SK-N-SH (cell line): ENCODE measurements around the gene COX5A. TPM values are rescaled to one million over a fixed set of nuclear protein-coding genes. Genes with fewer than 3 reads are reported as not detected.
"Not testable (repeated sequence)": the region's sequence is repeated elsewhere in the genome, so short reads cannot be mapped to it uniquely, and the experiment has no call there.

Source experiments
- CTCF ChIA-PET: fragments of 300-600, 350-600 bp; formaldehyde crosslinking; extraction: SDS; loops from one replicate; lab custom pipeline; 2021; lab: Yijun Ruan, JAX
- POLR2A ChIA-PET: fragments of 350-600 bp; sonication (Branson Sonifier 250); formaldehyde crosslinking; extraction: SDS; loops from one replicate; lab custom pipeline; 2020; ENCODE audit warnings: antibody characterized with exemption, inconsistent platforms; lab: Yijun Ruan, JAX
- DNase-seq: peaks from one replicate; pipeline ENCODE4 v3.0.0; 2012
- H2AFZ ChIP-seq: fragments of 200-600 bp; sonication (generic); 2 replicates; pipeline ENCODE4 v1.8.1; 2016; ENCODE audit warnings: antibody characterized with exemption, mild to moderate bottlenecking, low read depth
- H3F3A ChIP-seq: fragments of 200-600 bp; sonication (generic); replicated peaks from 2 replicates; pipeline ENCODE3; 2016; ENCODE audit warnings: antibody characterized with exemption, mild to moderate bottlenecking; ENCODE audit not compliant: insufficient read depth
- H3K27ac ChIP-seq, 2 experiments: fragments of 200-500 bp in 1 of 2; fragments of 200-600 bp in 1 of 2; sonication (Bioruptor generic) in 1 of 2; sonication (generic), shearing (Covaris generic) in 1 of 2; 2 replicates each; pipeline versions ENCODE4 v1.5.1 to v1.6.1; 2014 to 2016; ENCODE audit warnings: low read depth in 2 of 2, inconsistent platforms in 1 of 2, low read length in 1 of 2, mild to moderate bottlenecking in 1 of 2, mixed read lengths in 1 of 2
- H3K27me3 ChIP-seq: fragments of 200-600 bp; sonication (generic), shearing (Covaris generic); 2 replicates; pipeline ENCODE4 v1.6.1; 2016; ENCODE audit warnings: mixed run types; ENCODE audit not compliant: insufficient read depth
- H3K36me3 ChIP-seq, 2 experiments: fragments of 200-500 bp in 1 of 2; fragments of 200-600 bp in 1 of 2; sonication (Bioruptor generic) in 1 of 2; sonication (generic) in 1 of 2; replicated peaks in 1 of 2; 2 replicates each; pipeline versions ENCODE3 to v1.5.1; 2014 to 2016; ENCODE audit warnings: low read length in 1 of 2, mild to moderate bottlenecking in 1 of 2; ENCODE audit not compliant: insufficient read depth in 2 of 2, control insufficient read depth in 1 of 2
- H3K4me1 ChIP-seq, 2 experiments: fragments of 200-500 bp in 1 of 2; fragments of 200-600 bp in 1 of 2; sonication (Bioruptor generic) in 1 of 2; sonication (generic), shearing (Covaris generic) in 1 of 2; 2 replicates each; pipeline versions ENCODE4 v1.5.1 to v1.6.1; 2014 to 2016; ENCODE audit warnings: low read depth in 1 of 2, low read length in 1 of 2, mixed run types in 1 of 2; ENCODE audit not compliant: insufficient read depth in 2 of 2, control insufficient read depth in 1 of 2
- H3K4me2 ChIP-seq: fragments of 200-600 bp; sonication (generic), shearing (Covaris generic); 2 replicates; pipeline ENCODE4 v1.6.1; 2017; ENCODE audit warnings: mixed run types
- H3K4me3 ChIP-seq, 2 experiments: fragments of 200-500 bp in 1 of 2; fragments of 200-600 bp in 1 of 2; sonication (Bioruptor generic) in 1 of 2; sonication (generic), shearing (Covaris generic) in 1 of 2; 2 replicates each; pipeline versions ENCODE4 v1.5.1 to v1.8.1; 2014 to 2016; ENCODE audit warnings: low read depth in 2 of 2, inconsistent platforms in 1 of 2, low read length in 1 of 2, mild to moderate bottlenecking in 1 of 2, mixed read lengths in 1 of 2, moderate library complexity in 1 of 2
- H3K79me2 ChIP-seq: fragments of 200-600 bp; sonication (generic); 2 replicates; pipeline ENCODE4 v1.8.1; 2017; ENCODE audit warnings: mild to moderate bottlenecking; ENCODE audit not compliant: insufficient read depth
- H3K9ac ChIP-seq: fragments of 200-600 bp; sonication (generic); 2 replicates; pipeline ENCODE4 v1.6.1; 2017; ENCODE audit warnings: mixed run types
- H3K9me2 ChIP-seq: fragments of 200-600 bp; sonication (generic); 2 replicates; pipeline ENCODE4 v1.6.1; 2017; ENCODE audit warnings: mixed run types
- H3K9me3 ChIP-seq: fragments of 200-600 bp; sonication (generic); 2 replicates; pipeline ENCODE4 v1.6.1; 2017; ENCODE audit warnings: mixed run types, mild to moderate bottlenecking, moderate library complexity
- H4K20me1 ChIP-seq: fragments of 200-600 bp; sonication (generic); 2 replicates; pipeline ENCODE4 v1.6.1; 2017; ENCODE audit warnings: mild to moderate bottlenecking, mixed run types; ENCODE audit not compliant: insufficient read depth
- ELF1 ChIP-seq: IDR thresholded peaks from 2 replicates; pipeline ENCODE4 v1.4.0; 2012
- EZH2phosphoT487 ChIP-seq: fragments of 200-600 bp; sonication (generic); IDR thresholded peaks from 2 replicates; pipeline ENCODE4 v1.6.1; 2017; ENCODE audit warnings: low read depth, mixed run types, mild to moderate bottlenecking, antibody characterized with exemption, moderate library complexity, borderline replicate concordance
- FOSL2 ChIP-seq: IDR thresholded peaks from 2 replicates; pipeline ENCODE4 v1.4.0; 2012; ENCODE audit warnings: low read depth, mild to moderate bottlenecking, moderate library complexity, borderline replicate concordance
- GABPA ChIP-seq: IDR thresholded peaks from 2 replicates; pipeline ENCODE4 v1.4.0; 2012; ENCODE audit warnings: low read depth, mild to moderate bottlenecking
- GATA2 ChIP-seq: sonication (generic); formaldehyde crosslinking; IDR thresholded peaks from 2 replicates; pipeline ENCODE4 v1.5.0; 2020; ENCODE audit warnings: mild to moderate bottlenecking, missing genetic modification reagents
- NRF1 ChIP-seq: IDR thresholded peaks from 2 replicates; pipeline ENCODE4 v1.6.1; 2012; ENCODE audit warnings: low read depth, mild to moderate bottlenecking, low read length
- RAD21 ChIP-seq: IDR thresholded peaks from 2 replicates; pipeline ENCODE4 v1.6.1; 2012; ENCODE audit warnings: mild to moderate bottlenecking, low read length
- RCOR1 ChIP-seq: fragments of 150-350 bp; IDR thresholded peaks from 2 replicates; pipeline ENCODE4 v1.6.1; 2017; ENCODE audit warnings: antibody characterized with exemption, low read length
- RFX5 ChIP-seq: IDR thresholded peaks from 2 replicates; pipeline ENCODE4 v1.6.1; 2012; ENCODE audit warnings: mild to moderate bottlenecking, improper control_type of control experiment, low read length
- TAF1 ChIP-seq: IDR thresholded peaks from 2 replicates; pipeline ENCODE4 v1.6.1; 2012; ENCODE audit warnings: low read depth, mild to moderate bottlenecking, low read length, moderate library complexity, borderline replicate concordance
- TEAD4 ChIP-seq: IDR thresholded peaks from 2 replicates; pipeline ENCODE4 v1.4.0; 2012; ENCODE audit warnings: mild to moderate bottlenecking, borderline replicate concordance; ENCODE audit not compliant: insufficient read depth
- WGBS: methylation state at CpG from one replicate; pipeline ENCODE4 v1.1.6; 2017; ENCODE audit warnings: low lambda C conversion rate; 5-methylcytosine and 5-hydroxymethylcytosine counted together
- polyA plus RNA-seq, 3 experiments: library from polyadenylated mRNA; depleted of rRNA; stranded (reverse); fragments of >200 nt; gene quantifications; 2 replicates each; pipeline ENCODE4 v1.2.3, GENCODE V29; 2012
- TF ChIP-seq, protein P1 (sequence below): IDR thresholded peaks from 2 replicates; pipeline ENCODE4 v1.4.0; 2012; ENCODE audit warnings: low read depth, borderline replicate concordance
- TF ChIP-seq, protein P2 (sequence below): IDR thresholded peaks from 2 replicates; pipeline ENCODE4 v1.4.0; 2012; ENCODE audit warnings: low read depth, borderline replicate concordance
- TF ChIP-seq, protein P3 (sequence below): IDR thresholded peaks from 2 replicates; pipeline ENCODE4; 2012
- TF ChIP-seq, protein P4 (sequence below): IDR thresholded peaks from 2 replicates; pipeline ENCODE4 v1.4.0; 2012; ENCODE audit warnings: low read depth

The COX5A gene
- polyA plus RNA-seq, 1 of the 3 experiments (the other 2 are of a cell fraction): 158 TPM

DNA sequence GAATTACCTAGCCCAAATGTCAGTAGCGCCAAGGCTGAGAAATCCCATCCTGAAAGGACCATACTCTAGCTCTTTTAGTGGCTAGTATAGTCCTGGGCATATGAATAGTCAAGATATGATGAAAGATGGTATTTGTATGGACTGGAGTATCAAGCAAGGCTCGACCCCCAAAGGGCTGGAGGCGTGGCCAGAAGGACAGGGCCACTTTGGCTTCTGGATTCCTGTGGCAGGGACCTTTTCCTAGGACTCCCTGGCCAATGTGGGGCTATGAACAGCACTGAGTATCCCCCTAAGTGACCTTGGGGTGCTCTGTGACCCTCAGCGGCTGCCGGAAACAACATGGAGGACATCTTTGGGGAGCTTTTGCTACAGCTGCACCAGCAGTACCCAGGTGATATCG lies 42.0 kb downstream of the COX5A start:
- Histone ChIP-seq H3K4me1 (peaks cover 0 to 7% of the 10 kb centered on the region in 2 experiments; a peak in 1 of 4 replicates), H3K4me2 (no peak overlapping the region), H2AFZ (no peak overlapping the region), H3K4me3 (no peak overlapping the region), H3K27ac (no peak overlapping the region), H3K36me3 (peaks cover 27 to 40% of the 10 kb centered on the region in 2 experiments), H3F3A (peaks cover 3% of the 10 kb centered on the region), H3K9me2 (no peaks in the 10 kb centered on the region), H3K9me3 (no peaks in the 10 kb centered on the region), H3K79me2 (peaks cover 4% of the 10 kb centered on the region; the same call in 1 of the 2 replicates), H3K27me3 (no peaks in the 10 kb centered on the region), H4K20me1 (no peaks in the 10 kb centered on the region), H3K9ac (no peak overlapping the region)
- ChIA-PET CTCF (interaction anchor here (0.8 to 5.5 kb wide), 6 partner anchors 10 to 261 kb away, joined by 3 to 29 read pairs (median 3); no protein-coding TSS in a partner anchor), POLR2A (interaction anchor here (3.2 kb wide), 1 partner anchor 11 kb away, joined by 17 read pairs; the partner anchor contains the start of gene FAM219B)
- no peak for DNase-seq
- TF ChIP-seq, protein P1, sequence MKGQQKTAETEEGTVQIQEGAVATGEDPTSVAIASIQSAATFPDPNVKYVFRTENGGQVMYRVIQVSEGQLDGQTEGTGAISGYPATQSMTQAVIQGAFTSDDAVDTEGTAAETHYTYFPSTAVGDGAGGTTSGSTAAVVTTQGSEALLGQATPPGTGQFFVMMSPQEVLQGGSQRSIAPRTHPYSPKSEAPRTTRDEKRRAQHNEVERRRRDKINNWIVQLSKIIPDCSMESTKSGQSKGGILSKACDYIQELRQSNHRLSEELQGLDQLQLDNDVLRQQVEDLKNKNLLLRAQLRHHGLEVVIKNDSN: no peak
- TF ChIP-seq, protein P2, sequence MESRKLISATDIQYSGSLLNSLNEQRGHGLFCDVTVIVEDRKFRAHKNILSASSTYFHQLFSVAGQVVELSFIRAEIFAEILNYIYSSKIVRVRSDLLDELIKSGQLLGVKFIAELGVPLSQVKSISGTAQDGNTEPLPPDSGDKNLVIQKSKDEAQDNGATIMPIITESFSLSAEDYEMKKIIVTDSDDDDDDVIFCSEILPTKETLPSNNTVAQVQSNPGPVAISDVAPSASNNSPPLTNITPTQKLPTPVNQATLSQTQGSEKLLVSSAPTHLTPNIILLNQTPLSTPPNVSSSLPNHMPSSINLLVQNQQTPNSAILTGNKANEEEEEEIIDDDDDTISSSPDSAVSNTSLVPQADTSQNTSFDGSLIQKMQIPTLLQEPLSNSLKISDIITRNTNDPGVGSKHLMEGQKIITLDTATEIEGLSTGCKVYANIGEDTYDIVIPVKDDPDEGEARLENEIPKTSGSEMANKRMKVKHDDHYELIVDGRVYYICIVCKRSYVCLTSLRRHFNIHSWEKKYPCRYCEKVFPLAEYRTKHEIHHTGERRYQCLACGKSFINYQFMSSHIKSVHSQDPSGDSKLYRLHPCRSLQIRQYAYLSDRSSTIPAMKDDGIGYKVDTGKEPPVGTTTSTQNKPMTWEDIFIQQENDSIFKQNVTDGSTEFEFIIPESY: no peak
- TF ChIP-seq TAF1 (no peak), GATA2 (no peak), TEAD4 (no peak), RCOR1 (no peak)
- WGBS: 98% methylated on average over 5 of the region's 6 CpGs

DNA sequence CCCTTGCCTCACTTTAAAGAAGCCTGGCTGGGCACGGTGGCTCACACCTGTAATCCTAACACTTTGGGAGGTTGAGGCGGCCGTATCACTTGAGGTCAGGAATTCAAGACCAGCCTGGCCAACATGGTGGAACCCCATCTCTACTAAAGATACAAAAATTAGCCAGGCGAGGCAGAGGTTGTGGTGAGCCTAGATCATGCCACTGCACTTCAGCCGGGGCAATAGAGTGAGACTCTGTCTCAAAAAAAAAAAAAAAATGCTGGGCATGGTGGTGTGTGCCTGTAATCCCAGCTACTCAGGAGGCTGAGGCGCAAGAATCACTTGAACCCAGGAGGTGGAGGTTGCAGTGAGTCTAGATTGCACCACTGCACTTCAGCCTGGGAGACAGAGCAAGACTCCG lies 43.5 kb downstream of the COX5A start:
- H3K9ac ChIP-seq, H3F3A ChIP-seq, H2AFZ ChIP-seq, H3K9me3 ChIP-seq, H3K79me2 ChIP-seq, H3K9me2 ChIP-seq, H3K4me2 ChIP-seq, H4K20me1 ChIP-seq, DNase-seq, H3K27me3 ChIP-seq, H3K4me3 ChIP-seq, H3K27ac ChIP-seq, CTCF ChIA-PET: not testable (repeated sequence)
- POLR2A ChIA-PET: interaction anchor here (1.2 kb wide), 1 partner anchor 12 kb away, joined by 6 read pairs; the partner anchor contains the start of gene FAM219B
- 97% methylated on average over 7 of the region's 7 CpGs for WGBS
- H3K4me1 ChIP-seq: peaks cover 0 to 11% of the 10 kb centered on the region in 2 experiments; a peak in 1 of 4 replicates
- peaks cover 20 to 30% of the 10 kb centered on the region in 2 experiments for H3K36me3 ChIP-seq

DNA sequence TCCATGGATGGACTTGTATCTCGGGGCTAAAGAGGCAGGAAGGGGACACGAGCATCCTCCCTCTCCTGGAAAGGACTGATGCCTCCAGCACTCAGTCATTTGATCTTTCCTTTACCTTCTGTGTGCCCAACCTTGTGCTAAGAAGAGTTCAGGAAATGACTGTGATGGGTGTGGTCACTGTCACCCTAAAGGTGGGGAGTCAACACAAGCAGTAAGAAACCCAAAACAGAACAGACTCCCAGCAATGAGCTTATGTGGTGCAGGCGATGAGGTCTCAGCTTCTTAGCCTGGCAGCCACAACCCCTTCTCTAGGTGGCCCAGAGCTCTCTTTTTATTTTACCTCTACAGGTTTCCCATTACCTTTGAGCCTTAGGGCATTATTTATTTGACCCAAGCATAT lies 44.2 kb downstream of the COX5A start:
- 79% methylated on average over 2 of the region's 3 CpGs for WGBS
- H3K27ac ChIP-seq: no peak overlapping the region
- no peaks in the 10 kb centered on the region for H4K20me1 ChIP-seq
- H3K9me2 ChIP-seq: no peaks in the 10 kb centered on the region
- no peaks in the 10 kb centered on the region for H3F3A ChIP-seq
- no peaks in the 10 kb centered on the region for H3K9me3 ChIP-seq
- no peak overlapping the region for H2AFZ ChIP-seq
- POLR2A ChIA-PET: interaction anchor here (1.0 to 1.2 kb wide), 3 partner anchors 13 to 44 kb away, joined by 3 to 6 read pairs (median 4); partner anchors contain the start of genes COX5A and FAM219B
- H3K27me3 ChIP-seq: no peaks in the 10 kb centered on the region
- no peak overlapping the region for H3K4me3 ChIP-seq
- peaks cover 0 to 16% of the 10 kb centered on the region in 2 experiments; a peak in 1 of 4 replicates for H3K4me1 ChIP-seq
- H3K9ac ChIP-seq: no peak overlapping the region
- DNase-seq: no peak
- H3K36me3 ChIP-seq: peaks cover 12 to 24% of the 10 kb centered on the region in 2 experiments
- H3K79me2 ChIP-seq: peaks cover 4% of the 10 kb centered on the region; the same call in 1 of the 2 replicates
- CTCF ChIA-PET: interaction anchor here (0.6 to 2.4 kb wide), 2 partner anchors 8 to 102 kb away, joined by 3 to 20 read pairs; no protein-coding TSS in a partner anchor
- no peak overlapping the region for H3K4me2 ChIP-seq
- TF ChIP-seq GATA2: no peak
- no peak for TF ChIP-seq FOSL2
- TF ChIP-seq ELF1: no peak
- TF ChIP-seq GABPA: no peak
- TF ChIP-seq NRF1: no peak
- TF ChIP-seq, protein P3, sequence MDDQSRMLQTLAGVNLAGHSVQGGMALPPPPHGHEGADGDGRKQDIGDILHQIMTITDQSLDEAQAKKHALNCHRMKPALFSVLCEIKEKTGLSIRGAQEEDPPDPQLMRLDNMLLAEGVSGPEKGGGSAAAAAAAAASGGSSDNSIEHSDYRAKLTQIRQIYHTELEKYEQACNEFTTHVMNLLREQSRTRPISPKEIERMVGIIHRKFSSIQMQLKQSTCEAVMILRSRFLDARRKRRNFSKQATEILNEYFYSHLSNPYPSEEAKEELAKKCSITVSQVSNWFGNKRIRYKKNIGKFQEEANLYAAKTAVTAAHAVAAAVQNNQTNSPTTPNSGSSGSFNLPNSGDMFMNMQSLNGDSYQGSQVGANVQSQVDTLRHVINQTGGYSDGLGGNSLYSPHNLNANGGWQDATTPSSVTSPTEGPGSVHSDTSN: no peak
- no peak for TF ChIP-seq RAD21
- no peak for TF ChIP-seq RCOR1
- TF ChIP-seq TAF1: no peak
- no peak for TF ChIP-seq EZH2phosphoT487
- no peak for TF ChIP-seq RFX5
- no peak for TF ChIP-seq TEAD4
- TF ChIP-seq, protein P4, sequence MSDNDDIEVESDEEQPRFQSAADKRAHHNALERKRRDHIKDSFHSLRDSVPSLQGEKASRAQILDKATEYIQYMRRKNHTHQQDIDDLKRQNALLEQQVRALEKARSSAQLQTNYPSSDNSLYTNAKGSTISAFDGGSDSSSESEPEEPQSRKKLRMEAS: no peak
